GM18870 (cell line): ENCODE measurements around the gene HUWE1.
"Not testable (repeated sequence)": the region's sequence is repeated elsewhere in the genome, so short reads cannot be mapped to it uniquely, and the experiment has no call there.

ENCODE experiments used
- ATAC-seq: cut with Tn5 transposase; IDR thresholded peaks from one replicate; pipeline ENCODE4 v1.9.1; 2021; ENCODE audit warnings: moderate library complexity; ENCODE audit not compliant: unreplicated experiment

The HUWE1 gene

DNA sequence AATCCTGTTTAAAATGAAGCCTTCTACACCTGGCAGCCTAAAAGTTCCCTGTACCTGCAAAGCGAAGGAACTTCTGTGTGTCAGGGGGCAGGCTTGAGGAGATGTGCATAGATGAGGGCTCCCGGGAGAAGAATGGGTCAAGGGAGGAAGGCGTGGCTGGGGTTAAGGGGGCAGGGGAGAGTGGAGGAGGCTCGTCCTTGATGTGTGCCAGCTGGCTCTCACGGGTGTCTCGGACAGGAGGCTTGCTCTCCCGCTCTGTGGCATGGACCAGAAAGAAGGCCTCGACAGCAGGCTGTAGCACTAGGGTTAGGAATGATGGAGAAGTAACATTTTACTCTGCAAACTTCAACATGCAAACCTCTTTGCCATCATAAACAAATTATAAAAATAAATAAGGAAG is 147.7 kb downstream of the HUWE1 start:
- no peak for ATAC-seq

DNA sequence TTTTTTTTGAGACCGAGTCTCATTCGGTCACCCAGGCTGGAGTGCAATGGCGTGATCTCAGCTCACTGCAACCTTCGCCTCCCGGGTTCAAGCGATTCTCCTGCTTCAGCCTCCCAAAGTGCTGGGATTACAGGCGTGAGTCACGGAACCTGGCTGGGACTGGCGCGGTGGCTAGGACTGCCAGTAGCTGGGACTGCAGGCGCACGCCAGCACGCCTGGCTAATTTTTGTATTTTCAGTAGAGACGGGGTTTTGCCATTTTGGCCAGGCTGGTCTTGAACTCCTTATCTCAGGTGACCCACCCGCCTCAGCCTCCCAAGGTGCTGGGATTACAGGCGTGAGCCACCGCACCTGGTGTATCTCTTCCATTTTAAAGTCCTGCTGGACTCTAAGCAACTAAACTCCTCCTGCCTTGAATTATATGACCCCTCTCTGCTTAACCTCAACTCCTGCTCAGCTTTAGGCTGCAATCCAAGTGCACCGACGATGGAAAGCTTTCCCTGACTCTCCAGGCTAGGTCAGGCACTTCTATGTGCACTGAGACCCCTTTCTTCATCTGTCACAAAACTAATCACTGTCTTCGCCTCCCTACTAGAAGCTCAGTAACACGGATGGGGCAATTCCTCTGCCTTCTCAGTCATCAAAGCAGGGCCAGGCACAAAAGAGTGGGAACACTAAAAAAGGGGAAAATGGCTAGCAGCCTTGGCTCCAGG is 155.1 kb downstream of the HUWE1 start:
- ATAC-seq: not testable (repeated sequence)

DNA sequence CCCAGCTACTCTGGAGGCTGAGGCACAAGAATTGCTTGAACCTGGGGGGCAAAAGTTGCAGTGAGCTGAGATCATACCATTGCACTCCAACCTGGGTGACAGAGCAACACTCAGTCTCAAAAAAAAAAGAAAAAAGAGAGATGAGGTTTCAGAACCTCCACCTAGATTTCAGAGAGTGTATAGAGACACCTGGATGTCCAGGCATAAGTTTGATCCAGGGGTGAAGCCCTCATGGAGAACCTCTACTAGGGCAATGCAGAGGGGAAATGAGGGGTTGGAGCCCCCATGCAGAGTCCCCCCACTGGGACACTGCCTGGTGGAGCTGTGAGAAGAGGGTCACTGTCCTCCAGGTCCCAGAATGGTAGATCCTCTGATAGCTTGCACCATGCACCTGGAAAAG is 159.5 kb downstream of the HUWE1 start:
- ATAC-seq: no peak

DNA sequence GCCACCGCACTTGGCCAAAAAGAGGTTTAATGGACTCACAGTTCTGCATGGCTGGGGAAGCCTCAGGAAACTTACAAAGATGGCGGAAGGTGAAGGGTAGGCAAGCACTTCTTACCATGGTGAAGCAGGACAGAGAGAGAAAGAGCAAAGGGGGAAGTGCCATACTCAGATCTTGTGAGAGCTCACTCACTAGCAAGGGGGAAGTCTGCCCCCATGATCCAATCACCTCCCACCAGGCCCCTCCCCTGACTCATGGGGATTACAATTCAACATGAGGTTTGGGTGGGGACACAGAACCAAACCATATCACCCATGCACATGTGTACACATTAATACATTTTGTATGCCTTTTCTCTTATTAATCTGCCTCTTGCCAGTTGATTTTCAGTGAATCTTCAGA is 175.2 kb downstream of the HUWE1 start:
- ATAC-seq: no peak

GRCh38 chrX:53504035-53504434 is 182.5 kb downstream of the HUWE1 start:
- not testable (repeated sequence) for ATAC-seq

DNA sequence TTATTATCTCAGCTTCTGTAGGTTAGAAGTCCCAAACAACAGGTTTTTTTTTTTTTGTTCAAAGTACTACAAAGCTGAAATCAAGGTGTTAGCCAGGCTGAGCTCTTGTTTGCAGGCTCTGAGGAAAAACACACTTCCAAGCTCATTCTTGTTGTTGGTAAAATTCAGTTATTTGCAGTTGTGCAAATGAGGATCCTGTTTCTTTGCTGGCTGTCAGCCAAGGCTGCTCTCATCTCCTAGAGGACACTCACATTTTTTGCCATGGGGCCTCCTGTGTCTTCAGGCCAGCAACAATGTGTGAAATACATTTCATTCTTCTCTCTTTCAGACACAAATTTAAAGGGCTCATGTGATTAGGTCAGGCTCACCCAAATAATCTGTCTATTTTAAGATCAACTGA is 192.1 kb downstream of the HUWE1 start:
- no peak for ATAC-seq

DNA sequence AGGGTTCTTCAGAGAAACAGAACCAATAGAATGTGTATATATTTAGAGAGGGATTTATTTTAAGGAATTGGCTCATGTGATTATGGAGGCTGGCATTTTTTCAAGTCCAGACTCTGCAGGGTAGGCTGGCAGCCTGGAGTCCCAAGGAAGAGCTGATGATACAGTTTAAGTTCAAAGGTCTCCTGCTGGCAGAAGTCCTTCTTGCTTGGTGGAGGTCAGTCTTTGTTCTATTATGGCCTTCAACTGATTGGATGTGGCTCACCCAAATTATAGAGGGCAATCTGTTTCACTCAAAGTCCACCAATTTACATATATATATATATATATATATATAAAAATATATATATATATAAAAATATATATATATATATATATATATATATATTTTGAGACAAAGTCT is 200.2 kb downstream of the HUWE1 start:
- no peak for ATAC-seq

DNA sequence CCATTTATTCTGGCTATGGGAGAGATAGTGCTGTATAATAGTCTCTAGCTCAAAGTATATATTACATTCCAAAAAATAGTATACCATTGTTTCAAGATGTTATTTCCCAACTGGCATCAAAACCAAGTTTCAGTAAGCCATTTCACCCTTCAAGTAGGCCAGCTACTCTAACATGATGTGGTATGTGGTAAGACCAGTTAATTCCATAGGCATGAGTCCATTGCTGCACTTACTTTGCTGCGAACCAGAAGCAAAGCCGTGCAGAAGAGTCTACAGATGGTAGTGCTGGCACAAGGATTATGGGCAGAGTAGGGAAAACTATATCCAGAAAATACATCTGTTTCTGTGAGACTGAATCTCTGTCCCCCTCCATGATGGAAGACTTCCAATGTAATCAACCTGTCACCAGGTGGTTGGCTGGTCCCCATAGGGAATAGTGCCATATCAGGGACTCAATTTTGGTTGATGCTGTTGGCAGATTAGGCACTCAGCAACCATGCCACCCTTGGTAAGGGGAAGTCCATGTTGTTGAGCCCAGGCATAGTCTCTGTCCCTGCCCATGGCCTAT is 202.6 kb downstream of the HUWE1 start:
- no peak for ATAC-seq

DNA sequence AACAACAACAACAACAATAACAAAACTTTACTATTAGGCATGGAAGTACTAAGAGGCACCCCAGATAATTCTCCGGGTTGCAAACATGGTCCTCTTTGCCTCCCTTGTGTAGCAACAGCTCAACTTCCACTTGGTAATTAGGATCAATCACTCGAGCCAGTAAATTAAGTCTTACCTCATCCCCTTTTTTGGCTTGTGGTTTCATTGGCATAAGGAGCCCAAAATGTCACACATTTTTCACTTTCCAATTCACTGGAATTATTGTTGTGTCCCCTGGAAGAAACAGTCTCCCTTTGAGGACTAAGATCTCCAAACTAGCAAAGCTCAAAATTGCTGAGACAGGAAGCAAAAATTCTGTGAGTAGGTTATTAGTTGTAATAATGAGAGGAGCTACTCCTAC is 203.1 kb downstream of the HUWE1 start:
- ATAC-seq: no peak
